Measurements from ENCODE around the gene GRHL1. TPM values are rescaled to one million over a fixed set of nuclear protein-coding genes. Genes with fewer than 3 reads are reported as not detected.

Gene GRHL1
- total RNA-seq, 1 experiment from 2014 or later, result 2.5 TPM

DNA sequence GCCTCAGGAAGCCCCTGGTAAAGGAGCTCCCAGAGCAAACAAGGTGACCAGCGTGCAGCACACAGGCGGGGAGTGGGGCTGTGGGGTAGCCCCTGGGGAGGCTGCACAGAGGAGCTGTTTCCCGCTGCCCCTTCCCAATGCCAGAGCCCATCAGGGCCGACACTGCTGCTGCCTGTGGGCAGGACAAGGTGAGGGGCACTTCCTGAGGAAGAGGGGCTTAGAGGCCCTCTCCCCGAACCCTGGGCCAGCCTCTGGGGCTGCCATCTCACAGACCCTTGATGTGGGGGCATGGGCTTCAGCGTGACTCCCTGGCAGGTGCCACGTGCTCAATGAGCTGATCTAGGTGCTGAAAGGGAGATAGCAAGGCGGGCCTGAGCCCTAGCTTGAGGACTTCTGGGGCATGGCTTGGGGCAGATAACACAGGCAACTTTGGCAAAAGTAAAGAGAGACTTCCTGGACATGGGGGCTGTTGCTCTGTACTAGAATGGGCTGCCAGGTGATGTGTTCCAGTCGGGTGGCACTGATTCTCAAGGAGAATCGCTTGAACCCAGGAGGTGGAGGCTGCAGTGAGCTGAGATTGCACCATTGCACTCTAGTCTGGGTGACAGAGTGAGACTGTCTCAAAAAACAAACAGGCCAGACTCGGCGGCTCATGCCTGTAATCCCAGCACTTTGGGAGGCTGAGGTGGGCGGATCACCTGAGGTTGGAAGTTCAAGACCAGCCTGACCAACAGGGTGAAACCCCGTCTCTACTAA, 81.9 kb downstream of the GRHL1 start:
- Histone ChIP-seq H3K9me3 (ENCODE audit: control insufficient read depth, low read depth, low read length) (no peaks in the 10 kb centered on the region), H3K18ac (ENCODE audit: insufficient read length, low read depth, low read length) (no peak overlapping the region), H4K5ac (ENCODE audit: insufficient read length, low read depth, low read length) (no peak overlapping the region), H3K56ac (ENCODE audit: insufficient read length, low read depth, low read length) (no peak overlapping the region), H2AFZ (ENCODE audit: low read length) (no peak overlapping the region), H3K79me1 (ENCODE audit: insufficient read depth, low read depth, low read length, poor library complexity, severe bottlenecking) (no peaks in the 10 kb centered on the region), H2AK5ac (ENCODE audit: insufficient read length, low read length) (no peak overlapping the region), H2BK12ac (ENCODE audit: insufficient read length, low read depth, low read length) (no peak overlapping the region), H3T11ph (ENCODE audit: low read length) (no peak overlapping the region), H3K14ac (ENCODE audit: insufficient read depth, low read length) (no peak overlapping the region), H3K27me3 (ENCODE audit: insufficient read depth, low read length) (no peaks in the 10 kb centered on the region), H2BK5ac (ENCODE audit: insufficient read length, low read length) (no peak overlapping the region), H3K27ac (ENCODE audit: insufficient read length, low read depth, low read length) (no peak overlapping the region), H3K23me2 (ENCODE audit: insufficient read length, low read depth, low read length, poor library complexity, severe bottlenecking) (no peaks in the 10 kb centered on the region), H2BK20ac (ENCODE audit: low read depth, low read length, poor library complexity, severe bottlenecking) (no peak overlapping the region), H3K9ac (ENCODE audit: extremely low read depth, insufficient read length, low read length) (no peak overlapping the region), H3K4me1 (ENCODE audit: insufficient read depth, low read length) (peaks cover 4% of the 10 kb centered on the region; the same call in 1 of the 2 replicates), H4K91ac (ENCODE audit: insufficient read length, low read depth, low read length) (no peak overlapping the region), H3K4me2 (ENCODE audit: insufficient read depth, insufficient read length, low read length) (no peak overlapping the region), H2BK15ac (ENCODE audit: low read depth, low read length) (no peak overlapping the region), H3K23ac (ENCODE audit: insufficient read length, low read depth, low read length) (no peak overlapping the region), H3K4ac (ENCODE audit: low read depth, low read length) (no peak overlapping the region), H4K8ac (replicated peaks; ENCODE audit: insufficient read length, low read depth, low read length) (no peak overlapping the region), H2BK120ac (ENCODE audit: low read depth, low read length, poor library complexity, severe bottlenecking) (no peak overlapping the region), H3K79me2 (ENCODE audit: insufficient read depth, low read length) (no peaks in the 10 kb centered on the region), H4K20me1 (ENCODE audit: control insufficient read depth, insufficient read depth, insufficient read length) (no peaks in the 10 kb centered on the region)
- H3K36me3 Mint-ChIP-seq (ENCODE audit: insufficient read depth in 1 of 3, low read depth in 3 of 3), result no peaks in the 10 kb centered on the region; a peak in 1 of 7 replicates
- TF ChIP-seq, protein P1, sequence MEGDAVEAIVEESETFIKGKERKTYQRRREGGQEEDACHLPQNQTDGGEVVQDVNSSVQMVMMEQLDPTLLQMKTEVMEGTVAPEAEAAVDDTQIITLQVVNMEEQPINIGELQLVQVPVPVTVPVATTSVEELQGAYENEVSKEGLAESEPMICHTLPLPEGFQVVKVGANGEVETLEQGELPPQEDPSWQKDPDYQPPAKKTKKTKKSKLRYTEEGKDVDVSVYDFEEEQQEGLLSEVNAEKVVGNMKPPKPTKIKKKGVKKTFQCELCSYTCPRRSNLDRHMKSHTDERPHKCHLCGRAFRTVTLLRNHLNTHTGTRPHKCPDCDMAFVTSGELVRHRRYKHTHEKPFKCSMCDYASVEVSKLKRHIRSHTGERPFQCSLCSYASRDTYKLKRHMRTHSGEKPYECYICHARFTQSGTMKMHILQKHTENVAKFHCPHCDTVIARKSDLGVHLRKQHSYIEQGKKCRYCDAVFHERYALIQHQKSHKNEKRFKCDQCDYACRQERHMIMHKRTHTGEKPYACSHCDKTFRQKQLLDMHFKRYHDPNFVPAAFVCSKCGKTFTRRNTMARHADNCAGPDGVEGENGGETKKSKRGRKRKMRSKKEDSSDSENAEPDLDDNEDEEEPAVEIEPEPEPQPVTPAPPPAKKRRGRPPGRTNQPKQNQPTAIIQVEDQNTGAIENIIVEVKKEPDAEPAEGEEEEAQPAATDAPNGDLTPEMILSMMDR (conservative IDR thresholded peaks at IDR 0.05), result no peak
- 0 out of 7 replicates have a peak overlapping the region, but pooled peaks of 1 of the 3 experiments have one; percentile 32 for H3K27ac Mint-ChIP-seq
- DNase-seq, result no peak
- peaks cover 2% of the 10 kb centered on the region; the same call in 1 of the 2 replicates for H3K27me3 Mint-ChIP-seq (ENCODE audit: low read depth)
- H3K9me3 Mint-ChIP-seq, result no peaks in the 10 kb centered on the region
- peaks cover 12 to 28% of the 10 kb centered on the region in 2 experiments for H3K4me1 Mint-ChIP-seq
- no peak overlapping the region for H3K4me3 Mint-ChIP-seq
- WGBS (ENCODE audit: extremely low coverage, insufficient read length, low lambda C conversion rate), result no CpG with 5 or more reads among the region's 14 CpGs
